K562 (cell line): ENCODE results near the gene PFKL. TPM values are rescaled to one million over a fixed set of nuclear protein-coding genes. Genes with fewer than 3 reads are reported as not detected.

ENCODE experiments used
- ATF1 ChIP-seq, 2 experiments: fragments of 450-650 bp in 1 of 2; IDR thresholded peaks; 2 replicates each; pipeline ENCODE4 v1.6.1; 2016; ENCODE audit warnings: missing compliant biosample characterization in 1 of 2, missing genetic modification characterization in 1 of 2
- ATF3 ChIP-seq, 2 experiments: fragments of 450-650 bp in 1 of 2; sonication (generic) in 1 of 2; formaldehyde crosslinking in 1 of 2; IDR thresholded peaks in 1 of 2; conservative IDR thresholded peaks in 1 of 2; 2 replicates each; pipeline versions ENCODE4 v1.6.1 to v1.8.1; 2016 to 2023; ENCODE audit warnings: mild to moderate bottlenecking in 2 of 2, moderate library complexity in 2 of 2, inconsistent platforms in 1 of 2, missing genetic modification reagents in 1 of 2
- BACH1 ChIP-seq: fragments of 200-800 bp; sonication (Bioruptor generic); IDR thresholded peaks from 2 replicates; pipeline ENCODE4 v1.6.1; 2016; ENCODE audit warnings: missing genetic modification characterization, missing compliant biosample characterization
- BHLHE40 ChIP-seq: IDR thresholded peaks from 2 replicates; pipeline ENCODE4 v1.6.1; 2011; ENCODE audit warnings: low read length, improper control_type of control experiment
- CHCHD3 ChIP-seq: fragments of 250-450 bp; sonication (Bioruptor Pico); IDR thresholded peaks from 2 replicates; pipeline ENCODE4 v2.1.2; 2022; ENCODE audit warnings: mild to moderate bottlenecking
- CREB5 ChIP-seq: fragments of 250-450 bp; sonication (Bioruptor Pico); IDR thresholded peaks from 2 replicates; pipeline ENCODE4 v1.5.0; 2020; ENCODE audit warnings: mild to moderate bottlenecking
- CTBP1 ChIP-seq: fragments of 450-650 bp; IDR thresholded peaks from 2 replicates; pipeline ENCODE4 v1.6.1; 2016; ENCODE audit warnings: borderline replicate concordance
- EWSR1 ChIP-seq: fragments of 450-650 bp; IDR thresholded peaks from 2 replicates; pipeline ENCODE4 v1.6.1; 2018; ENCODE audit warnings: borderline replicate concordance, mild to moderate bottlenecking, low read depth, moderate library complexity; ENCODE audit not compliant: partially characterized antibody
- FOXP1 ChIP-seq: sonication (generic); formaldehyde crosslinking; IDR thresholded peaks from 2 replicates; pipeline ENCODE4 v1.8.0; 2022; ENCODE audit warnings: mild to moderate bottlenecking, missing genetic modification reagents
- FOXP4 ChIP-seq: sonication (generic); formaldehyde crosslinking; IDR thresholded peaks from 2 replicates; pipeline ENCODE4 v1.8.0; 2022; ENCODE audit warnings: mild to moderate bottlenecking, missing genetic modification reagents, borderline replicate concordance
- IRF1 ChIP-seq: sonication (generic); formaldehyde crosslinking; IDR thresholded peaks from 2 replicates; pipeline ENCODE4 v1.8.0; 2022; ENCODE audit warnings: missing genetic modification reagents, mild to moderate bottlenecking, borderline replicate concordance
- OTX1 ChIP-seq: fragments of 450-650 bp; formaldehyde crosslinking; IDR thresholded peaks from 2 replicates; pipeline ENCODE4 v1.4.0; 2022; ENCODE audit warnings: mild to moderate bottlenecking
- POLR2G ChIP-seq: fragments of 200-400 bp; formaldehyde crosslinking; IDR thresholded peaks from 2 replicates; pipeline ENCODE4 v1.6.1; 2017; ENCODE audit warnings: low read depth, mild to moderate bottlenecking, antibody characterized with exemption, low read length, moderate library complexity
- SLC30A9 ChIP-seq: fragments of 250-450 bp; sonication (Bioruptor Pico); IDR thresholded peaks from 2 replicates; pipeline ENCODE4 v1.8.0; 2022; ENCODE audit warnings: mild to moderate bottlenecking, moderate library complexity
- SMARCA5 ChIP-seq: fragments of 450-650 bp; IDR thresholded peaks from 2 replicates; pipeline ENCODE4 v1.6.1; 2016
- SMARCB1 ChIP-seq: IDR thresholded peaks from 2 replicates; pipeline ENCODE4 v1.6.1; 2011; ENCODE audit warnings: improper control_type of control experiment, low read depth; ENCODE audit not compliant: insufficient read length
- SNIP1 ChIP-seq: fragments of 450-650 bp; IDR thresholded peaks from 2 replicates; pipeline ENCODE4 v1.7.1; 2017; ENCODE audit warnings: low read depth, mild to moderate bottlenecking
- USF1 ChIP-seq: sonication (generic); formaldehyde crosslinking; IDR thresholded peaks from 2 replicates; pipeline ENCODE4 v1.9.0; 2022; ENCODE audit warnings: mild to moderate bottlenecking, missing genetic modification reagents
- ZC3H4 ChIP-seq: sonication (generic); formaldehyde crosslinking; IDR thresholded peaks from 2 replicates; pipeline ENCODE4 v1.9.0; 2021; ENCODE audit warnings: missing genetic modification reagents, borderline replicate concordance
- ZNF507 ChIP-seq: conservative IDR thresholded peaks from 2 replicates; pipeline ENCODE4 v1.6.1; 2017; ENCODE audit warnings: missing genetic modification characterization, missing compliant biosample characterization
- ZNF583 ChIP-seq: fragments of 250-450 bp; sonication (Bioruptor Pico); IDR thresholded peaks from 2 replicates; pipeline ENCODE4 v1.4.0; 2020
- ZNF764 ChIP-seq: fragments of 250-450 bp; sonication (Bioruptor Pico); IDR thresholded peaks from 2 replicates; pipeline ENCODE4 v1.4.0; 2020; ENCODE audit warnings: low read depth, mild to moderate bottlenecking, moderate library complexity
- polyA plus RNA-seq, 8 experiments: library from polyadenylated mRNA; depleted of rRNA in 4 of 8; stranded (reverse) in 5 of 8; unstranded in 3 of 8; fragments of >200 nt; fragmentation: Nextera tagmentation in 2 of 8; fragmentation: Illumina TruSeq in 1 of 8; extraction: Ambion mirVana in 2 of 8; extraction: Trizol in 1 of 8; gene quantifications; 2 replicates each; pipeline versions ENCODE4 v1.2.1 to v1.2.3, GENCODE V29; 2011 to 2014; ENCODE audit warnings: inconsistent platforms in 1 of 8, missing spikeins in 1 of 8
- total RNA-seq, 7 experiments: library from RNA; depleted of rRNA in 6 of 7; stranded (reverse); fragments of >200 nt in 6 of 7; fragmentation: Illumina TruSeq in 2 of 7; extraction: Trizol in 2 of 7; gene quantifications; 2 replicates each; pipeline versions ENCODE4 v1.2.1 to v1.2.3, GENCODE V29; 2011 to 2021; ENCODE audit warnings: low replicate concordance in 1 of 7

The PFKL gene
- total and polyA plus RNA-seq, 9 of the 15 experiments (the other 6 are each of a cell fraction or from before 2014, with no cell fraction given) = 1.1 to 124 (median 45.6) TPM

GRCh38 chr21:44331650-44332307 lies 31.9 kb downstream of the PFKL start (continued):
- no peak for TF ChIP-seq FOXP4
- no peak for TF ChIP-seq SMARCB1
- TF ChIP-seq ATF3 (IDR thresholded peaks at IDR 0.05) = no peak
- TF ChIP-seq ATF3 (CRISPR knock-in tag; conservative IDR thresholded peaks at IDR 0.05) = no peak
- no peak for TF ChIP-seq SNIP1
- no peak for TF ChIP-seq CREB5
- TF ChIP-seq CHCHD3 = no peak
- no peak for TF ChIP-seq SMARCA5
- no peak for TF ChIP-seq ATF1 (CRISPR knock-in tag; IDR thresholded peaks at IDR 0.05)
- TF ChIP-seq ATF1 (tag; IDR thresholded peaks at IDR 0.05) = no peak
- no peak for TF ChIP-seq EWSR1
- peak; percentile 74 for TF ChIP-seq BHLHE40
- TF ChIP-seq ZNF583 (CRISPR knock-in tag) = no peak
- no peak for TF ChIP-seq FOXP1
- no peak for TF ChIP-seq SLC30A9
- TF ChIP-seq ZC3H4 = 0 out of 2 replicates have a peak, but pooled peaks have one; percentile 51
- no peak for TF ChIP-seq CTBP1
- no peak for TF ChIP-seq BACH1 (tag)
- TF ChIP-seq IRF1 (CRISPR knock-in tag) = no peak
- TF ChIP-seq OTX1 = no peak
- TF ChIP-seq ZNF507 = no peak
- TF ChIP-seq ZNF764 = no peak
- TF ChIP-seq USF1 (CRISPR knock-in tag) = peak; percentile 25; the same call in 1 of the 2 replicates
- peak; percentile 29; the same call in 1 of the 2 replicates for TF ChIP-seq POLR2G
